Aorta (tissue), 5 donors: ENCODE results near the gene SQOR. TPM values are rescaled to one million over a fixed set of nuclear protein-coding genes. Genes with fewer than 3 reads are reported as not detected.
"Not testable (repeated sequence)": the region's sequence is repeated elsewhere in the genome, so short reads cannot be mapped to it uniquely, and the experiment has no call there.

Source experiments
- ATAC-seq: fragments of 200-7000 bp; cut with Tn5 transposase; one replicate; pipeline ENCODE4 v1.9.1; 2022; ENCODE audit warnings: moderate library complexity; ENCODE audit not compliant: low FRiP score
- DNase-seq, 2 donors: peaks; one replicate each; pipeline ENCODE4 v3.0.0-alpha.2; 2020
- H3K27ac ChIP-seq, 2 donors: one replicate each; pipeline ENCODE4 v1.5.1; 2013; ENCODE audit warnings: low read length in 2 of 2, mild to moderate bottlenecking in 2 of 2, moderate library complexity in 2 of 2, control low read depth in 1 of 2, inconsistent platforms in 1 of 2, low read depth in 1 of 2
- H3K27me3 ChIP-seq, 2 donors: one replicate each; pipeline ENCODE4 v1.6.1; 2013; ENCODE audit warnings: control low read depth in 1 of 2, low read length in 1 of 2, mild to moderate bottlenecking in 1 of 2, moderate library complexity in 1 of 2; ENCODE audit not compliant: insufficient read depth in 2 of 2, control insufficient read depth in 1 of 2
- H3K36me3 ChIP-seq, 2 donors: one replicate each; pipeline ENCODE4 v1.6.1; 2013; ENCODE audit warnings: control low read depth in 1 of 2, low read length in 1 of 2, mild to moderate bottlenecking in 1 of 2; ENCODE audit not compliant: insufficient read depth in 2 of 2, control insufficient read depth in 1 of 2
- H3K4me1 ChIP-seq, 2 donors: one replicate each; pipeline ENCODE4 v1.6.1; 2013; ENCODE audit warnings: low read length in 2 of 2, control low read depth in 1 of 2, mild to moderate bottlenecking in 1 of 2, moderate library complexity in 1 of 2; ENCODE audit not compliant: insufficient read depth in 2 of 2, control insufficient read depth in 1 of 2
- H3K4me3 ChIP-seq, 2 donors: one replicate each; pipeline ENCODE4 v1.5.1; 2013; ENCODE audit warnings: low read length in 2 of 2, control low read depth in 1 of 2, mild to moderate bottlenecking in 1 of 2
- H3K9me3 ChIP-seq: one replicate; pipeline ENCODE4 v1.6.1; 2013; ENCODE audit warnings: mild to moderate bottlenecking, low read length; ENCODE audit not compliant: control insufficient read depth
- WGBS, 2 donors: extraction: QIAGEN DNeasy Blood & Tissue Kit; methylation state at CpG; one replicate each; pipeline ENCODE4 v1.1.7; 2013; 5-methylcytosine and 5-hydroxymethylcytosine counted together
- intact Hi-C, 2 donors: fragments of 100-400 bp; cut with DNase I; formaldehyde crosslinking; loops; one replicate each; pipeline versions ENCODE4 v1.14.2 to v1.15.0; 2022
- polyA plus RNA-seq, 2 donors: library from polyadenylated mRNA; stranded (reverse); fragments of 200-250 nt; gene quantifications; one replicate each; pipeline ENCODE4 v1.2.3, GENCODE V29; 2013
- total RNA-seq, 2 donors: library from RNA; stranded (reverse); fragmentation: NEBNext Ultra II Directional; extraction: Animal tissue kit (Norgen Biotek cat#: 25700); gene quantifications; one replicate each; pipeline ENCODE4 v1.2.1, GENCODE V29; 2021
- donor health status: healthy with polysubstance abuse.
- donor health status: Bipolar disorder and iron deficiency.
- donor health status: DM: no; HTN: no; CAD: no.
- donor health status: DM: no; HTN: no; CAD: no.
- donor health status: DM: yes; HTN: yes; CAD: no.

Gene SQOR
- total and polyA plus RNA-seq, 4 donors, result 44.5 to 65.0 (median 51.1) TPM

DNA sequence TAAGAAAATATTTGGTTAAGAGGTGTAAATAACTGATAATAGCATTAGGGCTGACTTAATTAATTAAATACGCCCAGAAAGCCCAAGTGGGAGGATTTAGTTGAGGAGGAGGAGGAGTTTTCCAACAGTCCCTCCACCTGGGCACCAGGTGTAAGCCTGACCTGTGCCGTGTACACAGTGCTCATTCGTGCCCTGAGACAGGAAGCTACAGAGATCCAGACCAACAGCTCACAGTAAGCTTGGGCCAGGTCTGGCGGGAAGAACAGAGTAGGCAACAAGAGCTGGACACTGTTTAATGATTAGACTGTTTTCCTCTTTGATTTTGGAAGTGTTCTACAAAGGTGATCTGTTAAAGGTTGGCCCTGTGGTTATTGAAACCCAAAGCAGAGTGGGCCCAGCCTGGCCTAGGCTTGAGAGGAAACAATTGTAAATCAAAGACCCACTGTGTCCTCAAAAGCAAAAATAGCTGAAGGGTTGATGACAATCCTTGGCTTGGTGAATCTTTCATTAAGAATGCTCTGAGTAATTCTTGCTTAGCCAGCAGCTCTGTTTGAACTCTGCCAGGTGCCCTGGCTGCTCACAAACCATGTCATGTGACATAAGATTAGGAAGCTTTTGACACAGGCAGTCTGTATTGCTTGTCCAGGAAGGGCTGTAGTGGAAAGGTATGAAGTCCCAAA lies 13.8 kb downstream of the SQOR start:
- 90 to 97% methylated on average over 4 of the region's 4 CpGs for WGBS, 2 donors
- Histone ChIP-seq H3K27me3 (no peaks in the 10 kb centered on the region), H3K4me3 (no peak overlapping the region), H3K9me3 (no peaks in the 10 kb centered on the region), H3K36me3 (no peaks in the 10 kb centered on the region), H3K4me1 (peaks cover 9 to 10% of the 10 kb centered on the region in 2 donors), H3K27ac (no peak overlapping the region)
- intact Hi-C loops, result no loop called here
- DNase-seq, result no peak
- no peak for ATAC-seq

DNA sequence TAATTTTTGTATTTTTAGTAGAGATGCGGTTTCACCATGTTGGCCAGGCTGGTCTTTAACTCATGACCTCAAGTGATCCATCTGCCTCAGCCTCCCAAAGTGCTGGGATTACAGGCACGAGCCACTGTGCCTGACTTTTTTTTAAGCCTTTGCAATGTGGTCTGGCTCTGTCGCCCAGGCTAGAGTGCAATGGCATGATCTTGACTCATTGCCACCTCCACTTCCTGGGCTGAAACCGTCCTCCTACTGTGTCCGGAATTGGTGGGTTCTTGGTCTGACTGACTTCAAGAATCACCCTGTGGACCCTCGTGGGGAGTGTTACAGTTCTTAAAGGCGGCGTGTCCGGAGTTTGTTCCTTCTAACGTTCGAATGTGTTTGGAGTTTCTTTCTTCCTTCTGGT lies 15.2 kb downstream of the SQOR start:
- H3K4me3 ChIP-seq, H3K27ac ChIP-seq, intact Hi-C loops, H3K4me1 ChIP-seq, H3K9me3 ChIP-seq, ATAC-seq, H3K27me3 ChIP-seq, DNase-seq, H3K36me3 ChIP-seq: not testable (repeated sequence)
- 62% methylated on average over 11 of the region's 11 CpGs for WGBS, 2 donors

DNA sequence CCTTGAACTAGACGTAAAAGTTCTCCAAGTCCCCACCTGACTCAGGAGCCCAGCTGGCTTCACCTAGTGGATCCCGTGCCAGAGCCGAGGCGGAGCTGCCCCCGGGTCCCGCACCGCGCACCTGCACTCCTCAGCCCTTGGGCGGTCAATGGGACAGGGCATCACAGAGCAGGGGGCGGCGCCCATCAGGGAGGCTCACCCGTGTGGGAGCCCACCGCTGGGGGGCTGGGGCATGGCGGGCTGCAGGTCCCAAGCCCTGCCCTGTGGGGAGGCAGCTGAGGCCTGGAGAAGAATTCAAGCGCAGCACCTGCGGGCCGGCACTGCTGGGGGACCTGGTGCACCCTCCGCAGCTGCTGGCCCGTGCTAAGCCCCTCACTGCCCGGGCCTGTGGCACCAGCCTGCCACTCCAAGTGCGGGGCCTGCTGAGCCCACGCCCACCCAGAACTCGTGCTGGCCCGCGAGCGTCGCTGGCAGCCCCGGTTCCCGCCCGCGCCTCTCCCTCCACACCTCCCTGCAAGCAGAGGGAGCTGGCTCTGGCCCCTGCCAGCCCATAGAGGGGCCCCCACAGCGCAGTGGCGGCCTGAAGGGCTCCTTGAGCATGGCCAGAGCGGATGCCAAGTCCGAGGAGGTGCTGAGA lies 16.2 kb downstream of the SQOR start:
- 98% methylated on average over 35 of the region's 35 CpGs for WGBS, 2 donors
- no peaks in the 10 kb centered on the region for H3K36me3 ChIP-seq
- no peak for ATAC-seq
- peaks cover 2 to 5% of the 10 kb centered on the region in 2 donors for H3K4me1 ChIP-seq
- no peaks in the 10 kb centered on the region for H3K9me3 ChIP-seq
- DNase-seq, result no peak
- H3K4me3 ChIP-seq, result no peak overlapping the region
- intact Hi-C loops, result no loop called here
- no peak overlapping the region for H3K27ac ChIP-seq
- H3K27me3 ChIP-seq, result no peaks in the 10 kb centered on the region

GRCh38 chr15:45653702-45654424 lies 19.0 kb downstream of the SQOR start:
- Histone ChIP-seq H3K4me3 (no peak overlapping the region), H3K27ac (no peak overlapping the region), H3K4me1 (peaks cover 0 to 3% of the 10 kb centered on the region in 2 donors), H3K9me3 (no peaks in the 10 kb centered on the region), H3K27me3 (no peaks in the 10 kb centered on the region), H3K36me3 (no peaks in the 10 kb centered on the region)
- intact Hi-C loops, result no loop called here
- WGBS, 2 donors, result 69 to 74% methylated on average over 3 of the region's 3 CpGs
- ATAC-seq (no peak), DNase-seq (peak in 1 of 2 donors; percentile 55)

DNA sequence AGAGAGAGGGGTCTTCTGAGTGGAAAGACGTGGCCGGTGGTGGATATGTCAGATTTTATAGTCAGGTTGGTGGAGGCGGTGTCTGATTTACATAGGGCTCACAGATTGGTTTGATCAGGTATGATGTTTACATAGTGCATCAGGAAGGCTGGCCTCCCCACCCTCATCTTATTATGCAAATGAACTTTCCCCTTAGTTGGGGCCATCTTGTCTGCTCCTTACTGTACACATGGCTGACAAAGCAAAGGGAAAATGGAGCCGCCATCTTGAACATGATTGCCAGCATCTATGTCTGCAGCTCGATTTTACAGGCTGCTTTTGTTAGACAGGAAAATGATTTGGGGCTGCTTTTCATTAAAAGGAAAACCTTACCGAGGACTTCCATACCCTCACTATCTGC lies 19.9 kb downstream of the SQOR start:
- WGBS, 2 donors, result 83% methylated on average over 6 of the region's 6 CpGs
- intact Hi-C loops, result no loop called here
- Histone ChIP-seq H3K4me3 (no peak overlapping the region), H3K4me1 (peaks cover 0 to 5% of the 10 kb centered on the region in 2 donors), H3K27ac (no peak overlapping the region), H3K9me3 (no peaks in the 10 kb centered on the region), H3K27me3 (no peaks in the 10 kb centered on the region), H3K36me3 (no peaks in the 10 kb centered on the region)
- DNase-seq (no peak), ATAC-seq (no peak)

GRCh38 chr15:45657254-45657653 lies 22.4 kb downstream of the SQOR start:
- ATAC-seq (no peak), DNase-seq (no peak)
- Histone ChIP-seq H3K4me1 (peaks cover 0 to 6% of the 10 kb centered on the region in 2 donors), H3K36me3 (no peaks in the 10 kb centered on the region), H3K27me3 (no peaks in the 10 kb centered on the region), H3K27ac (no peak overlapping the region), H3K9me3 (no peaks in the 10 kb centered on the region), H3K4me3 (no peak overlapping the region)
- WGBS, 2 donors, result 90 to 94% methylated on average over 2 of the region's 2 CpGs
- intact Hi-C loops, result no loop called here

DNA sequence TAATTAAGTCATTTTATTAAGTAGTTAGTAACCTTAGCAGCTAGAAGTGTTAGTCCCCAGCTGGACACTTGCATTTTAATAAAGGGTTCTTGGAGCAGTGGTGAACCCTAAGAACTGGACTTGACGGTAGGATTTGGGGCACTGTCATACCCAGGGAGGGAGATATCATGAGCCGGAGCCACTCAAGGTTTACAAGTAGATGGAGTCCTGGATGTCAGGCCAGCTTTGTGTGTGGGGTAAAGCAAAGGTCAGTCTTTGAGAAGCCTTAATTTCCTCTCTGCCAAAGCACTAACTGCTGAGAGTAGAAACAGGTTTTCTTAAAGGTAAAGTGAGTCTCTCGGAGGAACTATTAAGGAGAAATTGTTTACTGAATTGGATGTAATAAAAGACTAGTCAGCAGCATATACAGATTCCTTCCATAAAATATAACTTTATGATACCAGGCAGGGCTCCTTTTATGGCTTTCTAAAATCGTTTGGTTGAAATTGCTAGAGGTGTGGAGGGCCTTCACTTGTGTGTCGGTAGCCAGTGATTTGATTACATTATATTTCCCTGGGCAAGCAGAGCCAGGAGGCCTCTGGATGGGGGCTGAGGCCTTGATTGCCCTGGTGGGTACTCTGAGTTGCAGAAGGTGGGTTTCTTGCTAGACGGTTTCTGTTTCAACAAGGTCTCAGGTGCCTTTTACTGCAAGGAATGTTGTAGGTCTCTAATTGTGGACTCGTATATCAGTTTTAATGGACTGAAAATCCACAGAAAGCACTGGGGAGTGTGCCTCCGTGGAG lies 23.1 kb downstream of the SQOR start:
- Histone ChIP-seq H3K4me3 (no peak overlapping the region), H3K27ac (no peak overlapping the region)

GRCh38 chr15:45660231-45660979 lies 25.6 kb downstream of the SQOR start:
- Histone ChIP-seq H3K27me3 (no peaks in the 10 kb centered on the region), H3K36me3 (no peaks in the 10 kb centered on the region), H3K27ac (peak overlapping the region; percentile 22 to 85), H3K9me3 (no peaks in the 10 kb centered on the region), H3K4me1 (peaks cover 2 to 5% of the 10 kb centered on the region in 2 donors), H3K4me3 (no peak overlapping the region)
- ATAC-seq, result peak; percentile 80
- DNase-seq, result peak in 1 of 2 donors; percentile 72
- 5 to 8% methylated on average over 5 of the region's 5 CpGs for WGBS, 2 donors
- intact Hi-C loops, result no loop called here

More for the DNA sequence above, 23.1 kb downstream of the SQOR start:
- 82 to 92% methylated on average over 8 of the region's 8 CpGs for WGBS, 2 donors
- ATAC-seq (no peak), DNase-seq (no peak)
- intact Hi-C loops, result no loop called here
- Histone ChIP-seq H3K9me3 (no peaks in the 10 kb centered on the region), H3K4me1 (peaks cover 0 to 5% of the 10 kb centered on the region in 2 donors), H3K27me3 (no peaks in the 10 kb centered on the region), H3K36me3 (no peaks in the 10 kb centered on the region)
